ENCODE data around the gene C3orf52. TPM values are rescaled to one million over a fixed set of nuclear protein-coding genes. Genes with fewer than 3 reads are reported as not detected.
A peak's percentile ranks its signal among the peaks of the same experiment; 100 is the strongest.

C3orf52 gene
- total and polyA plus RNA-seq, 2 experiments from 2014 or later: 8.1 to 16.6 TPM

- Histone ChIP-seq H4K20me1 (replicated peaks; ENCODE audit: insufficient read depth) (peaks cover 3% of the 10 kb centered on the region; the same call in 1 of the 2 replicates), H3K79me2 (replicated peaks; ENCODE audit: insufficient read depth) (peaks cover 48% of the 10 kb centered on the region), H2AFZ (peak overlapping the region; percentile 87), H3K27me3 (ENCODE audit: insufficient read depth) (peaks cover 19% of the 10 kb centered on the region), H3K9me2 (ENCODE audit: insufficient read depth) (no peaks in the 10 kb centered on the region), H3K4me2 (peak overlapping the region; percentile 96), H3F3A (replicated peaks; ENCODE audit: low read depth) (peaks cover 5% of the 10 kb centered on the region; the same call in 1 of the 2 replicates), H3K27ac (ENCODE audit: low read depth) (peak overlapping the region; percentile 85; the same call in 1 of the 2 replicates), H3K36me3 (ENCODE audit: insufficient read depth) (no peaks in the 10 kb centered on the region), H3K4me3 (peak overlapping the region; percentile 94), H3K4me1 (ENCODE audit: insufficient read depth) (peaks cover 23% of the 10 kb centered on the region)
- peak overlapping the region; percentile 95 for H3K4me3 Mint-ChIP-seq
- H3K4me1 Mint-ChIP-seq: peaks cover 36% of the 10 kb centered on the region
- no peaks in the 10 kb centered on the region for H3K36me3 Mint-ChIP-seq (ENCODE audit: low read depth)
- H3K27me3 Mint-ChIP-seq (ENCODE audit: insufficient read depth, low read depth, poor library complexity): peaks cover 9% of the 10 kb centered on the region
- TF ChIP-seq POLR2AphosphoS5 (IDR thresholded peaks at IDR 0.05; ENCODE audit: low read depth) (no peak), JUNB (IDR thresholded peaks at IDR 0.05; ENCODE audit: unreplicated experiment) (no peak)
- H3K27ac Mint-ChIP-seq: peak overlapping the region; percentile 81
- H3K9me3 Mint-ChIP-seq: no peaks in the 10 kb centered on the region
- ATAC-seq (peak; percentile 27), DNase-seq (ENCODE audit: low spot score) (peak; percentile 19)
Observed at GRCh38 chr3:112086875-112087524, 811 bp downstream of the C3orf52 start.

- Histone ChIP-seq H3K36me3 (ENCODE audit: insufficient read depth) (no peaks in the 10 kb centered on the region), H3K27ac (ENCODE audit: low read depth) (no peak overlapping the region), H3K4me1 (ENCODE audit: insufficient read depth) (peaks cover 29% of the 10 kb centered on the region), H2AFZ (no peak overlapping the region), H3K27me3 (ENCODE audit: insufficient read depth) (peaks cover 19% of the 10 kb centered on the region), H3K79me2 (replicated peaks; ENCODE audit: insufficient read depth) (peaks cover 52% of the 10 kb centered on the region), H3K4me3 (peak overlapping the region; percentile 94), H3K9me2 (ENCODE audit: insufficient read depth) (no peaks in the 10 kb centered on the region), H3K4me2 (peak overlapping the region; percentile 96), H3F3A (replicated peaks; ENCODE audit: low read depth) (peaks cover 5% of the 10 kb centered on the region; the same call in 1 of the 2 replicates), H4K20me1 (replicated peaks; ENCODE audit: insufficient read depth) (peaks cover 3% of the 10 kb centered on the region; the same call in 1 of the 2 replicates)
- peaks cover 10% of the 10 kb centered on the region for H3K27me3 Mint-ChIP-seq (ENCODE audit: insufficient read depth, low read depth, poor library complexity)
- no peak for ATAC-seq
- no peaks in the 10 kb centered on the region for H3K36me3 Mint-ChIP-seq (ENCODE audit: low read depth)
- no peak overlapping the region for H3K27ac Mint-ChIP-seq
- no peak for DNase-seq (ENCODE audit: low spot score)
- H3K9me3 Mint-ChIP-seq: no peaks in the 10 kb centered on the region
- TF ChIP-seq EZH2phosphoT487 (IDR thresholded peaks at IDR 0.05; ENCODE audit: unreplicated experiment) (no peak), ZNF114 (CRISPR knock-in tag; IDR thresholded peaks at IDR 0.05) (no peak), EZH2 (IDR thresholded peaks at IDR 0.05; ENCODE audit: low read depth, unreplicated experiment) (no peak), ZNF331 (CRISPR knock-in tag; IDR thresholded peaks at IDR 0.05; ENCODE audit: low read depth) (no peak), CREB1 (CRISPR knock-in tag; IDR thresholded peaks at IDR 0.05; ENCODE audit: low read depth) (no peak), JUNB (IDR thresholded peaks at IDR 0.05; ENCODE audit: unreplicated experiment) (no peak), STAT1 (IDR thresholded peaks at IDR 0.05; ENCODE audit: unreplicated experiment) (no peak), NANOG (IDR thresholded peaks at IDR 0.05; ENCODE audit: borderline replicate concordance) (no peak), REST (IDR thresholded peaks at IDR 0.05; ENCODE audit: unreplicated experiment) (no peak), ETS1 (IDR thresholded peaks at IDR 0.05) (no peak)
- TF ChIP-seq, protein P1, sequence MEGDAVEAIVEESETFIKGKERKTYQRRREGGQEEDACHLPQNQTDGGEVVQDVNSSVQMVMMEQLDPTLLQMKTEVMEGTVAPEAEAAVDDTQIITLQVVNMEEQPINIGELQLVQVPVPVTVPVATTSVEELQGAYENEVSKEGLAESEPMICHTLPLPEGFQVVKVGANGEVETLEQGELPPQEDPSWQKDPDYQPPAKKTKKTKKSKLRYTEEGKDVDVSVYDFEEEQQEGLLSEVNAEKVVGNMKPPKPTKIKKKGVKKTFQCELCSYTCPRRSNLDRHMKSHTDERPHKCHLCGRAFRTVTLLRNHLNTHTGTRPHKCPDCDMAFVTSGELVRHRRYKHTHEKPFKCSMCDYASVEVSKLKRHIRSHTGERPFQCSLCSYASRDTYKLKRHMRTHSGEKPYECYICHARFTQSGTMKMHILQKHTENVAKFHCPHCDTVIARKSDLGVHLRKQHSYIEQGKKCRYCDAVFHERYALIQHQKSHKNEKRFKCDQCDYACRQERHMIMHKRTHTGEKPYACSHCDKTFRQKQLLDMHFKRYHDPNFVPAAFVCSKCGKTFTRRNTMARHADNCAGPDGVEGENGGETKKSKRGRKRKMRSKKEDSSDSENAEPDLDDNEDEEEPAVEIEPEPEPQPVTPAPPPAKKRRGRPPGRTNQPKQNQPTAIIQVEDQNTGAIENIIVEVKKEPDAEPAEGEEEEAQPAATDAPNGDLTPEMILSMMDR (conservative IDR thresholded peaks at IDR 0.05; ENCODE audit: low read depth in 2 of 2): no peak
- peak overlapping the region; percentile 95 for H3K4me3 Mint-ChIP-seq
- peaks cover 43% of the 10 kb centered on the region for H3K4me1 Mint-ChIP-seq
Observed at GRCh38 chr3:112087746-112088145, 1.6 kb downstream of the C3orf52 start.

Measured in GM23338 (cell line).